PFSK-1 (cell line): ENCODE measurements around the gene HMX1.

ENCODE experiments used
- FOXP2 ChIP-seq: optimal IDR thresholded peaks from 2 replicates; pipeline ENCODE3; 2011; ENCODE audit warnings: borderline replicate concordance, control low read depth, inconsistent platforms; ENCODE audit not compliant: insufficient read depth; ENCODE audit errors: extremely low read length, extremely low read depth
- POLR2AphosphoS5 ChIP-seq: IDR thresholded peaks from 2 replicates; pipeline ENCODE4 v1.6.1; 2012; ENCODE audit warnings: low read depth, mild to moderate bottlenecking, control low read depth, low read length, moderate library complexity
- SIN3A ChIP-seq: IDR thresholded peaks from 2 replicates; pipeline ENCODE4 v1.6.1; 2012; ENCODE audit warnings: mild to moderate bottlenecking, low read length, moderate library complexity, borderline replicate concordance; ENCODE audit not compliant: insufficient read depth
- TAF1 ChIP-seq: IDR thresholded peaks from 2 replicates; pipeline ENCODE4 v1.6.1; 2012; ENCODE audit warnings: low read length, control low read depth, borderline replicate concordance; ENCODE audit not compliant: insufficient read depth
- TF ChIP-seq, protein P1 (sequence below), 2 experiments: IDR thresholded peaks; 2 replicates each; pipeline versions ENCODE4 v1.6.1 to v1.8.0; 2011 to 2012; ENCODE audit warnings: low read depth in 2 of 2, low read length in 2 of 2, control low read depth in 1 of 2, inconsistent platforms in 1 of 2, mild to moderate bottlenecking in 1 of 2, moderate library complexity in 1 of 2; ENCODE audit not compliant: insufficient read depth in 1 of 2

The HMX1 gene

DNA sequence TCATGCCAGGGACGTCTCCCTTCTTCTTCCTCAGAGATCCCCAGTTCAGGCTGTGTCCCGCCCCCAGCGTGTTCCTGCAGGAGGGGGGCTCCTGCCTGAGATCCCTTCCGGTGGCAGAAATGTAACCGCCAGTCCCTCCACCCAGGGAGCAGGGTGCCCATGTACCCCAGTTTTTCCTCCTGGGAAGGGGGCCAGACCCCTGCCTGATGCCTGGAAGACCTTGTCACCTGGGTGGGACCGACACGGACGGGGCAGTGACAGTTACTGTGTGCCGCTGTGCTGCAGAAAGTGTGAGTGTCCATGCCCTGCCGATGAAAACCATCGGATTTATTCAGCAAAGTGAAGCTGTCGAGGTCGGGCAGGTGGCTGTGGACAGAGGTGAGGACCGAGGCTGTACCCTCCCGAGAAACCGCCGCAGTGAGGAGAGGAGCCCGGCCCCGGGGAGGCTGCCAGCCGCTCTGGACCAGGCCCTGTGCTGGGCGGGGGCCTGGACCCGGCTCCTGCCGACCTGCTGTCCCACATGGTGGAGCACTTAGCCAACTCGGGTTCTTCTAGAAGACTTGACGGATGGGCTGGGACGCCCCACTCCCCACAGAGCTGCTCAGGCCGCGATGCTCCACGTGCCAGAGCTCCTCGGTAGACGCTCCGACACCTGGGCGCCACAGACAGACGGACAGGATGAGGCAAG is 36.7 kb upstream of the HMX1 start:
- TF ChIP-seq FOXP2 = no peak
- TF ChIP-seq, protein P1, sequence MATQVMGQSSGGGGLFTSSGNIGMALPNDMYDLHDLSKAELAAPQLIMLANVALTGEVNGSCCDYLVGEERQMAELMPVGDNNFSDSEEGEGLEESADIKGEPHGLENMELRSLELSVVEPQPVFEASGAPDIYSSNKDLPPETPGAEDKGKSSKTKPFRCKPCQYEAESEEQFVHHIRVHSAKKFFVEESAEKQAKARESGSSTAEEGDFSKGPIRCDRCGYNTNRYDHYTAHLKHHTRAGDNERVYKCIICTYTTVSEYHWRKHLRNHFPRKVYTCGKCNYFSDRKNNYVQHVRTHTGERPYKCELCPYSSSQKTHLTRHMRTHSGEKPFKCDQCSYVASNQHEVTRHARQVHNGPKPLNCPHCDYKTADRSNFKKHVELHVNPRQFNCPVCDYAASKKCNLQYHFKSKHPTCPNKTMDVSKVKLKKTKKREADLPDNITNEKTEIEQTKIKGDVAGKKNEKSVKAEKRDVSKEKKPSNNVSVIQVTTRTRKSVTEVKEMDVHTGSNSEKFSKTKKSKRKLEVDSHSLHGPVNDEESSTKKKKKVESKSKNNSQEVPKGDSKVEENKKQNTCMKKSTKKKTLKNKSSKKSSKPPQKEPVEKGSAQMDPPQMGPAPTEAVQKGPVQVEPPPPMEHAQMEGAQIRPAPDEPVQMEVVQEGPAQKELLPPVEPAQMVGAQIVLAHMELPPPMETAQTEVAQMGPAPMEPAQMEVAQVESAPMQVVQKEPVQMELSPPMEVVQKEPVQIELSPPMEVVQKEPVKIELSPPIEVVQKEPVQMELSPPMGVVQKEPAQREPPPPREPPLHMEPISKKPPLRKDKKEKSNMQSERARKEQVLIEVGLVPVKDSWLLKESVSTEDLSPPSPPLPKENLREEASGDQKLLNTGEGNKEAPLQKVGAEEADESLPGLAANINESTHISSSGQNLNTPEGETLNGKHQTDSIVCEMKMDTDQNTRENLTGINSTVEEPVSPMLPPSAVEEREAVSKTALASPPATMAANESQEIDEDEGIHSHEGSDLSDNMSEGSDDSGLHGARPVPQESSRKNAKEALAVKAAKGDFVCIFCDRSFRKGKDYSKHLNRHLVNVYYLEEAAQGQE (IDR thresholded peaks at IDR 0.05; ENCODE audit: insufficient read depth in 1 of 2, low read depth in 2 of 2, low read length in 2 of 2) = no peak
- no peak for TF ChIP-seq POLR2AphosphoS5
- no peak for TF ChIP-seq TAF1
- TF ChIP-seq SIN3A = no peak

DNA sequence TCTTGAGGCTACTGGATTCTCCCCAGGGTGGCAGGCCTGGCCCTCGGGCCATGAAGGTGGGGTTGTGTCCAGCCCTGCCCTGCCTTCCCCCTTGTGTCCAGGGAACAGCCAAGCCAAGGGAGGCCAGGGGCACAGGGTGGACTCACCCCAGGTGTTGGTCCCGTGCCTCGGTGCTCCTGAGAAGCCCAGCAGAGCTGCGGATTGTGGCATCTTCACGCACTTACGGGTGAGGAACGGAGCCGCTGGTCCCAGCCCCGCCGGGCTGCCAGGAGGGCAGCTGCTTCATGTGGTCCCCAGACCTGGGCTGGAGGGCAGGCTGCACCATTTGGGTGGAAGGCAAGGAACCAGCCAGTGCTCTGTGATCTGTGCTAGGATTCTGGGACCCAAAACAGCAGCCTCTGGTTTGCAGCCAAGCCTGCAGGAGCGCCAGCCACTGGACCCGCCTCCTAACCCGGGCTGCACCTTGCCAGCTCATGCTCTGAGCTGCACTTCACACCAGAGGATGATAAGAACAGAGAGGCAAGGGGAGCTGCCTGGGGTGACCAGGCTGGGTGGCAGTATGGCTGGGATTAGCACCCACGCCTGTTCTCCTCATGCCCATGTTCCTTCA is 36.1 kb upstream of the HMX1 start:
- TF ChIP-seq, protein P1 (IDR thresholded peaks at IDR 0.05; ENCODE audit: insufficient read depth in 1 of 2, low read depth in 2 of 2, low read length in 2 of 2) = no peak
- TF ChIP-seq SIN3A (no peak), FOXP2 (no peak), POLR2AphosphoS5 (no peak), TAF1 (no peak)

GRCh38 chr4:8906991-8907595 is 35.5 kb upstream of the HMX1 start:
- TF ChIP-seq, protein P1 (IDR thresholded peaks at IDR 0.05; ENCODE audit: insufficient read depth in 1 of 2, low read depth in 2 of 2, low read length in 2 of 2) = no peak
- TF ChIP-seq POLR2AphosphoS5 = no peak
- TF ChIP-seq SIN3A = no peak
- no peak for TF ChIP-seq FOXP2
- no peak for TF ChIP-seq TAF1

DNA sequence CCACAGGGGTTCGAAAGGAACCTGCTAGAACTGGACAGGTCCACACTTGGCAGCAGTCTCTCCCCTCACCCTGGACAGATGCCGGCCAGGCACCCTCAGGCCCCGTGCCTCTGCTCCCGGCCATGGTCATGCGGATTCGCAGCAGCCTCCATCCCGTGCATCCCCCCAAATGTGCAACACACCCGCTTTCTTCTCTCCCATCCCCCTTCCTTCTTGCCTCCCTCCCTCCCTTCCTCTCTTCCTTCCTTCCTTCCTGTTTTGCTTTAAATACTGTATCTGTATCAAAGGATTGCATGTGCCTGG is 35.0 kb upstream of the HMX1 start:
- TF ChIP-seq SIN3A = no peak
- TF ChIP-seq, protein P1 (IDR thresholded peaks at IDR 0.05; ENCODE audit: insufficient read depth in 1 of 2, low read depth in 2 of 2, low read length in 2 of 2) = no peak
- no peak for TF ChIP-seq POLR2AphosphoS5
- no peak for TF ChIP-seq TAF1
- TF ChIP-seq FOXP2 = no peak
